KMS-11 (cell line): ENCODE data around the gene CSRNP3.

Source experiments
- H2AFZ ChIP-seq: fragments of 200-600 bp; sonication (generic); 2 replicates; pipeline ENCODE4 v1.6.1; 2016; ENCODE audit warnings: antibody characterized with exemption, mixed run types, low read depth
- H3K27ac ChIP-seq: fragments of 200-600 bp; sonication (generic); 2 replicates; pipeline ENCODE4 v1.6.1; 2016; ENCODE audit warnings: mild to moderate bottlenecking, mixed run types
- H3K27me3 ChIP-seq: fragments of 200-600 bp; sonication (generic); 2 replicates; pipeline ENCODE4 v1.6.1; 2017; ENCODE audit warnings: mild to moderate bottlenecking, low read depth, mixed run types, moderate library complexity; ENCODE audit not compliant: insufficient read depth
- H3K36me3 ChIP-seq: fragments of 200-600 bp; sonication (generic); 2 replicates; pipeline ENCODE4 v1.6.1; 2017; ENCODE audit warnings: mild to moderate bottlenecking, mixed run types; ENCODE audit not compliant: insufficient read depth
- H3K4me1 ChIP-seq: fragments of 200-600 bp; sonication (generic); 2 replicates; pipeline ENCODE4 v1.6.1; 2016; ENCODE audit warnings: mild to moderate bottlenecking, low read depth, mixed run types; ENCODE audit not compliant: poor library complexity, severe bottlenecking
- H3K4me2 ChIP-seq: fragments of 200-600 bp; sonication (generic); 2 replicates; pipeline ENCODE4 v1.7.0; 2016; ENCODE audit warnings: mild to moderate bottlenecking, mixed run types
- H3K4me3 ChIP-seq: fragments of 200-600 bp; sonication (generic); IDR thresholded peaks from 2 replicates; pipeline ENCODE4 v1.6.1; 2017; ENCODE audit warnings: low read depth, low read length, mixed read lengths; ENCODE audit not compliant: insufficient read depth
- H3K79me2 ChIP-seq: fragments of 200-600 bp; sonication (generic); 2 replicates; pipeline ENCODE4 v1.6.1; 2016; ENCODE audit warnings: low read depth, mixed run types; ENCODE audit not compliant: insufficient read depth
- H3K9ac ChIP-seq: fragments of 200-600 bp; sonication (generic); 2 replicates; pipeline ENCODE4 v1.6.1; 2016; ENCODE audit warnings: mild to moderate bottlenecking, mixed run types
- H4K20me1 ChIP-seq: fragments of 200-600 bp; sonication (generic); 2 replicates; pipeline ENCODE4 v1.6.1; 2016; ENCODE audit warnings: mild to moderate bottlenecking, mixed run types; ENCODE audit not compliant: insufficient read depth
- CTCF ChIP-seq: fragments of 200-600 bp; sonication (generic); conservative IDR thresholded peaks from 2 replicates; pipeline ENCODE4 v1.6.1; 2017; ENCODE audit warnings: low read depth, mild to moderate bottlenecking, antibody characterized with exemption, low read length, moderate library complexity, mixed read lengths

Gene CSRNP3

DNA sequence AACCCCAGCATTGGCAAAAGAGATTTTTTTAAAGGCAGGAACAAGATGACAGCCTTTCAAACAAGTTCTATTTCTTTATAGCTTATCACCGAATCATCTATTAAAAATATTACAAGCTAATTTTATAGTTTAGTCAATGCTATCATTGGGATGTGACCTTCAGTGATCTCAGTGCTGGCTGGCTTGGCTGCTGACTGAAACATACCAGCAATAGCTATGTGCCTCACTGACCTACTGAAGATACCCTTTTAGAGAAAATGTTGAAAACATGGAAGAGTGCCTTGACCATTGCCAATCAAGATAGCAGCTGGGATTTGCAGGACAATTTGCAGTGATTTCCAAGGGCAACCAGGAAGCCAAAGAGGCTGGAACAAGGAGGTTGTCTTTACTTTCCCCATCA lies 44.0 kb downstream of the CSRNP3 start:
- Histone ChIP-seq H3K36me3 (no peaks in the 10 kb centered on the region), H3K4me2 (no peak overlapping the region), H3K27me3 (no peaks in the 10 kb centered on the region), H3K79me2 (no peaks in the 10 kb centered on the region), H2AFZ (no peak overlapping the region), H3K27ac (no peak overlapping the region), H3K4me3 (no peak overlapping the region), H4K20me1 (no peaks in the 10 kb centered on the region), H3K4me1 (no peaks in the 10 kb centered on the region), H3K9ac (no peak overlapping the region)
- no peak for TF ChIP-seq CTCF

- Histone ChIP-seq H3K79me2 (no peaks in the 10 kb centered on the region), H3K36me3 (no peaks in the 10 kb centered on the region), H3K4me1 (no peaks in the 10 kb centered on the region), H2AFZ (no peak overlapping the region), H3K4me2 (no peak overlapping the region), H3K27me3 (no peaks in the 10 kb centered on the region), H3K4me3 (no peak overlapping the region), H3K27ac (no peak overlapping the region), H4K20me1 (no peaks in the 10 kb centered on the region), H3K9ac (no peak overlapping the region)
- no peak for TF ChIP-seq CTCF
Observed at GRCh38 chr2:165518611-165519010, 49.1 kb downstream of the CSRNP3 start.

GRCh38 chr2:165522719-165523118 lies 53.2 kb downstream of the CSRNP3 start:
- Histone ChIP-seq H3K36me3 (no peaks in the 10 kb centered on the region), H3K9ac (no peak overlapping the region), H3K27ac (no peak overlapping the region), H2AFZ (no peak overlapping the region), H3K79me2 (no peaks in the 10 kb centered on the region), H4K20me1 (no peaks in the 10 kb centered on the region), H3K4me1 (no peaks in the 10 kb centered on the region), H3K27me3 (no peaks in the 10 kb centered on the region), H3K4me3 (no peak overlapping the region), H3K4me2 (no peak overlapping the region)
- TF ChIP-seq CTCF: no peak

DNA sequence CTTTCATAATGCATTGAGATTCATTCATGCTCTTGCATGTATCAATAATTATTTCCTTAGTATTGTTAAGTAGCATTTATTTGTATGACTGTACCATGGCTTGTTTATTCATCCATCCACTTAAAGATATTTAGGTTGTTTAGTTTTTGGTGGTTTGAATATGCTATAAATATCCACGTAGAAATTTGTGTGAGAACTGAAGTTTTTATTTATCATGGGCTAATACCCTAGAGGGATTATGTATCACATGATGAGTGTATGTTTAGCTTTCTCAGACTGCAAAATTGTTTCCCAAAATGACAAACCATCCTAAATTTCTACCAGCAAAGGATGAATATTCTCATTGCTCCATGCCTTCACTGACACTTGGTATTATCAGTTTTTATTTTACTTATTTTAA lies 55.2 kb downstream of the CSRNP3 start:
- no peak overlapping the region for H3K4me2 ChIP-seq
- H3K9ac ChIP-seq: no peak overlapping the region
- no peaks in the 10 kb centered on the region for H3K79me2 ChIP-seq
- no peaks in the 10 kb centered on the region for H3K4me1 ChIP-seq
- no peak for TF ChIP-seq CTCF
- no peaks in the 10 kb centered on the region for H3K27me3 ChIP-seq
- no peaks in the 10 kb centered on the region for H4K20me1 ChIP-seq
- no peaks in the 10 kb centered on the region for H3K36me3 ChIP-seq
- no peak overlapping the region for H2AFZ ChIP-seq
- H3K27ac ChIP-seq: no peak overlapping the region
- no peak overlapping the region for H3K4me3 ChIP-seq

DNA sequence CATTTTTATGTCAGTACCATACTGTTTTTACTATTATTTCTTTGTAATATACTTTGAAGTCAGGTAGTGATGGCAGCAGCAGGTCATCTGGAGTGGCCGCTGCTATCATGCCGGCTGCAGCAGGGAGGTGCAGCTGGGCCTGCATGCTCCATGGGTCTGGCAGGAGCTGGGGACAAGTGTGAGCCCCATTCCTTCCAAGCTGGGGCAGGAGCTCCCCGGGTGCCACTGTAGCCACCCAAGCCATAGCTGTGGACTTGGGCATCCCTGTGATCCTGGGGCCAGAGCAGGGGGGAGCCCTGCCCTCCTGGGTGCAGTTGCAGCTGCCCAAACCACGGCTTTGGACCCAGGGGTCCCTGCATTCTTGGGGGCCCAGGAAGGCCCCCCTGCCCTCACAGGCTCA lies 59.2 kb downstream of the CSRNP3 start:
- Histone ChIP-seq H2AFZ (no peak overlapping the region), H3K4me1 (no peaks in the 10 kb centered on the region), H3K79me2 (no peaks in the 10 kb centered on the region), H4K20me1 (no peaks in the 10 kb centered on the region), H3K27ac (no peak overlapping the region), H3K36me3 (no peaks in the 10 kb centered on the region), H3K4me2 (no peak overlapping the region), H3K9ac (no peak overlapping the region), H3K27me3 (no peaks in the 10 kb centered on the region), H3K4me3 (no peak overlapping the region)
- TF ChIP-seq CTCF: no peak
